GM23248 (cell line): Measurements from ENCODE around the gene PRPF31.

Experiments used
- EZH2 ChIP-seq: fragments of 200-600 bp; sonication (generic); IDR thresholded peaks from 2 replicates; pipeline ENCODE4 v1.6.1; 2018; ENCODE audit warnings: antibody characterized with exemption, mild to moderate bottlenecking; ENCODE audit not compliant: insufficient read depth, poor library complexity, severe bottlenecking
- EZH2phosphoT487 ChIP-seq: fragments of 200-600 bp; sonication (generic); IDR thresholded peaks from 2 replicates; pipeline ENCODE4 v1.6.1; 2018; ENCODE audit warnings: antibody characterized with exemption, moderate library complexity, mild to moderate bottlenecking, low read depth; ENCODE audit not compliant: insufficient read depth

DNA sequence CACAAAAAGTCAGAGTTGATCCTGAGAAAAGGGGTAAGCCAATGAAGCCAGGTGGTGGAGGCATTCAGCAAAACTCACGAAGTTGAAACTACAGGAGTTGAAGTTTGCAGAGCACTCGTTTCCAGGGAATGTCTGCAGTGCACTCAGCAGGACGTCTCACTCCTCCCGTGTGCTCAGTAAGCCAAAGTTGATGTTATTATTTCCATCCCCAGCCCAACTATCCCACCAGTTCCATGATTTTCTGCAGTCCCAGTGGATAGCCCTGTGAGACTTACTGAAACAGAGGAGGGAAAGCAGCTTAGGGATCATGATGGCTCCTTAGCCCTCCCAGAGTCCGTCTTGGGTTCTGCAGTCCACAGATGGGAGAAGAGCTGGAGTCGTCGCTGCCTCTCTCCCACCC, 34.5 kb upstream of the PRPF31 start, which contains the start of gene TARM1:
- TF ChIP-seq EZH2phosphoT487 = no peak
- TF ChIP-seq EZH2 = no peak
